ENCODE measurements around the gene MYO1C. TPM values are rescaled to one million over a fixed set of nuclear protein-coding genes. Genes with fewer than 3 reads are reported as not detected.
"Not testable (repeated sequence)": the region's sequence is repeated elsewhere in the genome, so short reads cannot be mapped to it uniquely, and the experiment has no call there.

The MYO1C gene
- total RNA-seq, 2 donors from 2014 or later: 10.6 to 32.2 TPM

GRCh38 chr17:1431631-1432104 lies 60.8 kb downstream of the MYO1C start:
- peak; percentile 54 to 92 for ATAC-seq

GRCh38 chr17:1423456-1424135 lies 68.9 kb downstream of the MYO1C start:
- no peak for DNase-seq (ENCODE audit: low spot score in 2 of 2)
- no peaks in the 10 kb centered on the region for H3K9me3 Mint-ChIP-seq
- H3K36me3 Mint-ChIP-seq: peaks cover 0 to 17% of the 10 kb centered on the region in 2 donors
- peak overlapping the region in 1 of 2 donors; percentile 46 for H3K27ac Mint-ChIP-seq
- ATAC-seq: no peak

More at GRCh38 chr17:1431631-1432104, 60.8 kb downstream of the MYO1C start:
- Mint-ChIP-seq H3K36me3 (peaks cover 4 to 22% of the 10 kb centered on the region in 2 donors), H3K27ac (peak overlapping the region in 1 of 2 donors; percentile 96), H3K9me3 (no peaks in the 10 kb centered on the region)
- no peak for DNase-seq (ENCODE audit: low spot score in 2 of 2)

- Mint-ChIP-seq H3K27ac (peak overlapping the region in 1 of 2 donors; percentile 46), H3K9me3 (no peaks in the 10 kb centered on the region), H3K36me3 (peaks cover 0 to 17% of the 10 kb centered on the region in 2 donors)
- no peak for DNase-seq (ENCODE audit: low spot score in 2 of 2)
- peak; percentile 71 to 82 for ATAC-seq
Measured at GRCh38 chr17:1422885-1423284, 69.6 kb downstream of the MYO1C start.

GRCh38 chr17:1421470-1421869 lies 71.0 kb downstream of the MYO1C start:
- H3K27ac Mint-ChIP-seq: no peak overlapping the region
- no peaks in the 10 kb centered on the region for H3K9me3 Mint-ChIP-seq
- no peak for ATAC-seq
- no peak for DNase-seq (ENCODE audit: low spot score in 2 of 2)
- peaks cover 0 to 17% of the 10 kb centered on the region in 2 donors for H3K36me3 Mint-ChIP-seq

- no peak for ATAC-seq
- Mint-ChIP-seq H3K9me3 (no peaks in the 10 kb centered on the region), H3K36me3 (peaks cover 0 to 17% of the 10 kb centered on the region in 2 donors), H3K27ac (no peak overlapping the region)
- DNase-seq (ENCODE audit: low spot score in 2 of 2): no peak
Measured at GRCh38 chr17:1420981-1421380, 71.5 kb downstream of the MYO1C start.

GRCh38 chr17:1420163-1420562 lies 72.3 kb downstream of the MYO1C start:
- H3K27ac Mint-ChIP-seq: peak overlapping the region in 1 of 2 donors; percentile 29

GRCh38 chr17:1418476-1418875 lies 74.0 kb downstream of the MYO1C start:
- H3K36me3 Mint-ChIP-seq; ATAC-seq; DNase-seq (ENCODE audit: low spot score in 2 of 2); H3K9me3 Mint-ChIP-seq: not testable (repeated sequence)
- peak overlapping the region in 1 of 2 donors; percentile 14 for H3K27ac Mint-ChIP-seq

More at GRCh38 chr17:1420163-1420562, 72.3 kb downstream of the MYO1C start:
- ATAC-seq: no peak
- H3K36me3 Mint-ChIP-seq: peaks cover 0 to 9% of the 10 kb centered on the region in 2 donors
- DNase-seq (ENCODE audit: low spot score in 2 of 2): no peak
- no peaks in the 10 kb centered on the region for H3K9me3 Mint-ChIP-seq

GRCh38 chr17:1416414-1416813 lies 76.1 kb downstream of the MYO1C start:
- Mint-ChIP-seq H3K36me3 (no peaks in the 10 kb centered on the region), H3K9me3 (no peaks in the 10 kb centered on the region), H3K27ac (no peak overlapping the region)
- DNase-seq (ENCODE audit: low spot score in 2 of 2) (no peak), ATAC-seq (no peak)

GRCh38 chr17:1414634-1415033 lies 77.9 kb downstream of the MYO1C start:
- no peaks in the 10 kb centered on the region for H3K9me3 Mint-ChIP-seq
- no peaks in the 10 kb centered on the region for H3K36me3 Mint-ChIP-seq
- H3K27ac Mint-ChIP-seq: peak overlapping the region in 1 of 2 donors; percentile 4
- ATAC-seq (no peak), DNase-seq (ENCODE audit: low spot score in 2 of 2) (no peak)

Other genes with a start within 250 kb of the MYO1C start
- gene BHLHA9, start 222.2 kb downstream of the MYO1C start, total RNA-seq: not detected
- gene TRARG1, start 213.0 kb downstream of the MYO1C start, total RNA-seq: under 1 TPM in 1 of 2 donors, not detected in 1; 0.08 TPM
- gene YWHAE, start 92.5 kb downstream of the MYO1C start, total RNA-seq: 100 to 1,000 TPM; 301 to 497 TPM
- gene CRK, start 36.5 kb downstream of the MYO1C start, total RNA-seq: 10 to 100 TPM; 12.5 to 17.7 TPM
- 10 to 100 TPM; 20.7 to 35.1 TPM for gene INPP5K, start 23.9 kb upstream of the MYO1C start, total RNA-seq
- gene PITPNA, start 70.1 kb upstream of the MYO1C start, total RNA-seq: 10 to 100 TPM; 13.8 to 39.2 TPM
- under 1 TPM; 0.57 to 0.62 TPM for gene SLC43A2, start 136.1 kb upstream of the MYO1C start, total RNA-seq
- gene SCARF1, start 153.0 kb upstream of the MYO1C start, total RNA-seq: 1 to 10 TPM; 1.1 to 2.3 TPM
- 1 to 10 TPM; 1.7 to 2.5 TPM for gene RILP, start 157.2 kb upstream of the MYO1C start, total RNA-seq
- gene PRPF8, start 192.2 kb upstream of the MYO1C start, total RNA-seq: 100 to 1,000 TPM; 414 to 433 TPM
- under 1 TPM; 0.10 to 0.25 TPM for gene TLCD2, start 217.7 kb upstream of the MYO1C start, total RNA-seq
- gene WDR81, start 232.0 kb upstream of the MYO1C start, total RNA-seq: 10 to 100 TPM; 11.4 to 13.4 TPM

Data from activated naive CD4-positive, alpha-beta T cell treated with anti-CD3 and anti-CD28 coated beads, Interleukin-2, amount 50 U/mL, for 72 hours (primary cell).